Skeletal muscle tissue (tissue), 4 donors: ENCODE measurements around the gene ATP8B2. TPM values are rescaled to one million over a fixed set of nuclear protein-coding genes. Genes with fewer than 3 reads are reported as not detected.
"Not testable (repeated sequence)": the region's sequence is repeated elsewhere in the genome, so short reads cannot be mapped to it uniquely, and the experiment has no call there.

Source experiments
- H3K27ac ChIP-seq: one replicate; pipeline ENCODE4 v1.7.0; 2013; ENCODE audit warnings: mild to moderate bottlenecking, low read depth, low read length, inconsistent platforms
- H3K27me3 ChIP-seq, 3 donors: one replicate each; pipeline ENCODE4 v1.7.0; 2013; ENCODE audit warnings: low read length in 3 of 3; ENCODE audit not compliant: control insufficient read depth in 3 of 3, insufficient read depth in 3 of 3
- H3K36me3 ChIP-seq, 3 donors: one replicate each; pipeline ENCODE4 v1.7.0; 2013; ENCODE audit warnings: low read length in 3 of 3; ENCODE audit not compliant: control insufficient read depth in 3 of 3, insufficient read depth in 3 of 3
- H3K4me1 ChIP-seq, 3 donors: one replicate each; pipeline ENCODE4 v1.7.0; 2013; ENCODE audit warnings: low read length in 3 of 3, mild to moderate bottlenecking in 3 of 3; ENCODE audit not compliant: control insufficient read depth in 3 of 3, insufficient read depth in 3 of 3
- H3K4me3 ChIP-seq, 3 donors: one replicate each; pipeline ENCODE4 v1.7.0; 2013; ENCODE audit warnings: low read length in 3 of 3
- H3K9ac ChIP-seq, 3 donors: one replicate each; pipeline ENCODE4 v1.7.0; 2013; ENCODE audit warnings: low read length in 3 of 3, mild to moderate bottlenecking in 3 of 3, moderate library complexity in 2 of 3, low read depth in 1 of 3
- H3K9me3 ChIP-seq, 3 donors: one replicate each; pipeline ENCODE4 v1.7.0; 2013; ENCODE audit warnings: low read length in 3 of 3; ENCODE audit not compliant: control insufficient read depth in 3 of 3
- total RNA-seq: library from RNA; depleted of rRNA; stranded (reverse); fragments of >200 nt; gene quantifications from one replicate; pipeline ENCODE4 v1.2.3, GENCODE V29; 2014
- donor health status: Osteomylitis.

Gene ATP8B2
- total RNA-seq, 1 donor from 2014 or later, result 23.0 TPM

DNA sequence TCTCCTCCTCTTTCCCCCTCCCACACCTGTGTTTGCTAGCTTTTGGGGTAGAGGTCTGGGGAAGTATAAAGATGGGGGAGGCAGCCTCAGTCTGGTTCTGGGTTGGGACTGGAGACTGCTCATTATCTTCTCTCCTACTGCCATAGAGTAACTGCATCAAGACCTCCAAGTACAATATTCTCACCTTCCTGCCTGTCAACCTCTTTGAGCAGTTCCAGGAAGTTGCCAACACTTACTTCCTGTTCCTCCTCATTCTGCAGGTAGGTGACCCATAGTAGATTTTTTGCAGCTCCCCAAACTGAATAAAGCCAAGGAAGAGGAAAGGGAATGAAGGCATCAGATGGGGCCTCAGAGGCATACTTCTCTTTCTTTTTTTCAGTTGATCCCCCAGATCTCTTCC, 5.3 kb downstream of the ATP8B2 start:
- Histone ChIP-seq H3K27ac (no peak overlapping the region), H3K4me3 (no peak overlapping the region), H3K36me3 (peaks cover 0 to 8% (median 0%) of the 10 kb centered on the region in 3 donors), H3K9ac (no peak overlapping the region), H3K9me3 (no peaks in the 10 kb centered on the region), H3K27me3 (peaks cover 7 to 34% (median 29%) of the 10 kb centered on the region in 3 donors), H3K4me1 (peaks cover 22 to 31% (median 26%) of the 10 kb centered on the region in 3 donors)

GRCh38 chr1:154334079-154335024, 9.0 kb downstream of the ATP8B2 start:
- peaks cover 0 to 13% (median 7%) of the 10 kb centered on the region in 3 donors for H3K36me3 ChIP-seq
- no peak overlapping the region for H3K27ac ChIP-seq
- H3K27me3 ChIP-seq, result peaks cover 2 to 8% (median 4%) of the 10 kb centered on the region in 3 donors

GRCh38 chr1:154335025-154335714, 9.8 kb downstream of the ATP8B2 start:
- Histone ChIP-seq H3K27ac (no peak overlapping the region), H3K9ac (no peak overlapping the region), H3K27me3 (peaks cover 0 to 4% (median 0%) of the 10 kb centered on the region in 3 donors), H3K4me1 (no peaks in the 10 kb centered on the region), H3K9me3 (no peaks in the 10 kb centered on the region), H3K36me3 (peaks cover 0 to 20% (median 9%) of the 10 kb centered on the region in 3 donors), H3K4me3 (no peak overlapping the region)

More at GRCh38 chr1:154334079-154335024, 9.0 kb downstream of the ATP8B2 start:
- Histone ChIP-seq H3K4me1 (peaks cover 0 to under 1% (median 0%) of the 10 kb centered on the region in 3 donors), H3K4me3 (no peak overlapping the region), H3K9me3 (no peaks in the 10 kb centered on the region), H3K9ac (no peak overlapping the region)

DNA sequence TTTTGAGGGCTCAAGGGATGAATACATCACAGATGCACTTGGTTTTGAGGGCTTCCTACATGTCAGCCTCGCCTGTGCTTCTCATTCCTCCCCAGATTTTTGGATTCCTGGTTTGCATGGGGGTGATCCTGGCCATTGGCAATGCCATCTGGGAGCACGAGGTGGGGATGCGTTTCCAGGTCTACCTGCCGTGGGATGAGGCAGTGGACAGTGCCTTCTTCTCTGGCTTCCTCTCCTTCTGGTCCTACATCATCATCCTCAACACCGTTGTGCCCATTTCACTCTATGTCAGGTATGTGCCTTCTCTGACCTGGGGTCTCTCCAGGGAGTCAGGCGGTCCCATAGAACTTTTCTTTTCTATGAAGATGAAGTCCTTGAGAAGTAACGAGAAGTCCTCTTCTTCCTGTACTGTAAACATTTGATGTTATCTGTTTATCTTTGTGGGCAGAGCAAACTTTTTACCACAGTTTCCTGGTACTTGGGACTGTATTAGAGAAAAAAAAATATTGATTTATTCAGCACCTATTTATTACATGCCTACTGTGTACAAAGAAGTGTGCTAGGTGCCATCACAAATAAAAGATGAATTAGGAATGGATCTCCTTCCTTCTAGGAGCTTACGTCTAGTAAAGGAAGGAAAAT, 12.0 kb downstream of the ATP8B2 start:
- H3K27ac ChIP-seq, result no peak overlapping the region
- no peaks in the 10 kb centered on the region for H3K9me3 ChIP-seq
- peaks cover 6 to 14% (median 14%) of the 10 kb centered on the region in 3 donors for H3K36me3 ChIP-seq
- H3K27me3 ChIP-seq, result no peaks in the 10 kb centered on the region
- H3K9ac ChIP-seq, result no peak overlapping the region
- no peak overlapping the region for H3K4me3 ChIP-seq
- no peaks in the 10 kb centered on the region for H3K4me1 ChIP-seq

DNA sequence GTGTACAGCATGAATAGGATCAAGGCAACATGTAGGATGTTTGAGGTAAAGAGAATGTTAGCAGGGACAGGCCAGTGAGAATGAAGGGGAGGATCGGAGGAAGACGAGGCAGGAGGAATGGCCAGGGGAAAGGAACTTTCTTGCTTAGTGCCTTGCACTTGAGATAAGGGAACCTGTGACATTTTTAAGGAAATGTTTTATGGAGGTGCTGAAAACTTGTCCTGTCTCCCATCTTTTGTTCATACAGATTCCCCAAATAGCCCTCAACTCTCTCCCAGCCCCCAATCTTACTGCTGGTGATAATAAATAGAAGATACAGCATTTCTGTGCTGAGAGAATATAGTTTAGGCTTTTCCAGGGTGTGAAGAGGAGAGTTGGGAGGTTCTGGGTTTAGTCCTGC, 13.6 kb downstream of the ATP8B2 start:
- H3K4me1 ChIP-seq, result no peaks in the 10 kb centered on the region

DNA sequence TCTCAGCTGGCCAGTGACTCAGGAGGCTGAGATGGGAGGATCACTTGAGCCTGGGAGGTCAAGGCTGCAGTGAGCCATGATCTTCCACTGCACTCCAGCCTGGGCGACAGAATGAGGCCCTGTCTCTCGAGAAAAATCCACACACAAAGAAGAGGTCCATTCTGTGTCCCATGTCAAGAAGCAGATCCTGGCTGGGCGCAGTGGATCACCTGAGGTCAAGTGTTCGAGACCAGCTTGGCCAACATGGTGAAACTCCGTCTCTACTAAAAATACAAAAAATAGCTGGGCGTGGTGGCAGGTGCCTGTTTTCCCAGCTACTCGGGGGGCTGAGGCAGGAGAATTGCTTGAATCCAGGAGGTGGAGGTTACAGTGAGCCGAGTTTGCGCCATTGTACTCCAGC, 16.0 kb downstream of the ATP8B2 start:
- not testable (repeated sequence) for H3K9me3 ChIP-seq, H3K4me3 ChIP-seq, H3K4me1 ChIP-seq, H3K9ac ChIP-seq, H3K27me3 ChIP-seq, H3K27ac ChIP-seq
- peaks cover 13 to 45% (median 24%) of the 10 kb centered on the region in 3 donors for H3K36me3 ChIP-seq

More for the DNA sequence above, 13.6 kb downstream of the ATP8B2 start:
- Histone ChIP-seq H3K27ac (no peak overlapping the region), H3K27me3 (no peaks in the 10 kb centered on the region), H3K36me3 (peaks cover 6 to 23% (median 16%) of the 10 kb centered on the region in 3 donors), H3K9me3 (no peaks in the 10 kb centered on the region), H3K4me3 (no peak overlapping the region), H3K9ac (no peak overlapping the region)

DNA sequence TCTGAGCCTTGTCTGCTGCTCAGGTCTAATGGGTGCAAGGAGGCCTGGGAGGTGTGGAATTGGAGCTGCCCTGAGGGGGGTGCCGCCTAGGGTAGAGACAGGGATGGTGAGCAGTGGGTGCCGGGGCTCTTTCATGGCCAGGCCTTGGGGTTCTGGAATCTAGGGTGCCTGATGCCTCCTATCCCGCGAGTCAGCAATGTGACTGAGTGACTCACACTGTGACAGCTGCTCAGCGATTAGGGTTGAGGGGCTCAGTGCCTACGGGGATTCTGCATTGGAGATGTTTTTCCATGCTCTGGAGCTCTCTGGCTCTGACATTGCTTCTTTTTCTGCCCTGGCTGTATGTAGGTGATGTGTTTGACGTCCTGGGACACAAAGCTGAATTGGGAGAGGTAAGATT, 16.8 kb downstream of the ATP8B2 start:
- no peaks in the 10 kb centered on the region for H3K9me3 ChIP-seq
- no peaks in the 10 kb centered on the region for H3K4me1 ChIP-seq
- no peak overlapping the region for H3K4me3 ChIP-seq
- H3K9ac ChIP-seq, result no peak overlapping the region
- no peaks in the 10 kb centered on the region for H3K27me3 ChIP-seq
- H3K27ac ChIP-seq, result no peak overlapping the region
- peaks cover 15 to 48% (median 24%) of the 10 kb centered on the region in 3 donors for H3K36me3 ChIP-seq

DNA sequence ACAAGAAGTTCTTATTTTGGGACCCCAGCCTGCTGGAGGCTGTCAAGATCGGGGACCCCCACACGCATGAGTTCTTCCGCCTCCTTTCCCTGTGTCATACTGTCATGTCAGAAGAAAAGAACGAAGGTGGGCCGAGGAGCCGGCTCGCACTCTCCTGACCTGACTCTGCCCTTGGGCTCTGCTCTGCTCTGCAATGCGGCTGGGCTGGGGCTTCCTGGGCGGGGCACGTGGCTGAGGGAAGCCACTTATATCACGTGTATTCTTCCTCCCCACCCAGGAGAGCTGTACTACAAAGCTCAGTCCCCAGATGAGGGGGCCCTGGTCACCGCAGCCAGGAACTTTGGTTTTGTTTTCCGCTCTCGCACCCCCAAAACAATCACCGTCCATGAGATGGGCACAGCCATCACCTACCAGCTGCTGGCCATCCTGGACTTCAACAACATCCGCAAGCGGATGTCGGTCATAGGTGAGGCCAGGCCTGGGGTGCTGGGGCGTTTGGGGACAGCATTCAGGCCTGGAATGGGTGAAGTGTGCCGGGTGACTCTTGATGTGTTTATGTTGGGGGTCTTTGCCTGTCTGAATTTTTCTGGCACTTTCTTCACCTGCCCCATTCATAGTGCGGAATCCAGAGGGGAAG, 17.6 kb downstream of the ATP8B2 start:
- H3K36me3 ChIP-seq, result peaks cover 15 to 46% (median 19%) of the 10 kb centered on the region in 3 donors
- no peak overlapping the region for H3K9ac ChIP-seq
- no peaks in the 10 kb centered on the region for H3K27me3 ChIP-seq
- H3K9me3 ChIP-seq, result no peaks in the 10 kb centered on the region
- H3K4me3 ChIP-seq, result no peak overlapping the region
- no peak overlapping the region for H3K27ac ChIP-seq
- no peaks in the 10 kb centered on the region for H3K4me1 ChIP-seq

DNA sequence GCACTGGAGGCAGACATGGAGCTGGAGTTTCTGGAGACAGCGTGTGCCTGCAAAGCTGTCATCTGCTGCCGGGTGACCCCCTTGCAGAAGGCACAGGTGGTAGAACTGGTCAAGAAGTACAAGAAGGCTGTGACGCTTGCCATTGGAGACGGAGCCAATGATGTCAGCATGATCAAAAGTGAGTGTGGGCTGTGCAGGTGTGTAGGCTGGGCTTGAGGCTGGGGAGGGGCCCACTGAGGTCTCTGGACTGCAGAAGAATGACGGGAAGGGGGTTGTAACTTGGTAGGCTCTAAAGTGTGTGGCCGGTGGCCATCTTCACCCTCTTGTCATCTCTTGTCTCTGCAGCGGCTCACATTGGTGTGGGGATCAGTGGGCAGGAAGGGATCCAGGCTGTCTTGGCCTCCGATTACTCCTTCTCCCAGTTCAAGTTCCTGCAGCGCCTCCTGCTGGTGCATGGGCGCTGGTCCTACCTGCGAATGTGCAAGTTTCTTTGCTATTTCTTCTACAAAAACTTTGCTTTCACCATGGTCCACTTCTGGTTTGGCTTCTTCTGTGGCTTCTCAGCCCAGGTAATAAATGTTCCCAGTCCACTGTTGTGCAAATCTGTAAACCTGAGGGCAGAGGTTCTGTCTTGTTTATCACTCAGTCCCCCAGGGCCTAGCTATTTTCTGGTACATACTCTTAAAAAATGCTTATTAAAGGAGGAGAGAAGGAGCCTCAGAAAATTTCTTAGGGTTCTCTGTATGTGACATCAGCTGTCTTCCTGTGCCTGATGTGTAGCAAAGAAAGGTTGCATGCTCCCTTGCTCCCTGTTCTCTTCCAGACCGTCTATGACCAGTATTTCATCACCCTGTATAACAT, 19.9 kb downstream of the ATP8B2 start:
- H3K4me1 ChIP-seq, result no peaks in the 10 kb centered on the region
- H3K4me3 ChIP-seq, result no peak overlapping the region
- no peaks in the 10 kb centered on the region for H3K27me3 ChIP-seq
- no peak overlapping the region for H3K27ac ChIP-seq
- H3K36me3 ChIP-seq, result peaks cover 14 to 40% (median 21%) of the 10 kb centered on the region in 3 donors
- no peaks in the 10 kb centered on the region for H3K9me3 ChIP-seq
- no peak overlapping the region for H3K9ac ChIP-seq
